Central memory CD8-positive, alpha-beta T cell (primary cell): ENCODE data around the gene ZNF804A.

Source experiments
- ATAC-seq: fragments of 150-1000 bp; cut with Tn5 transposase; replicated peaks from 2 replicates; pipeline ENCODE4 v1.10.0; 2022; ENCODE audit warnings: mild to moderate bottlenecking, moderate FRiP score, moderate number of reproducible peaks; ENCODE audit not compliant: poor library complexity, severe bottlenecking; ENCODE audit errors: extremely low read depth
- DNase-seq, 2 donors: peaks; one replicate each; pipeline ENCODE4 v3.0.0; 2021; ENCODE audit warnings: low spot score in 2 of 2
- H3K27ac Mint-ChIP-seq: one replicate; pipeline ENCODE4 v1.8.0; 2022; ENCODE audit warnings: low read depth, mild to moderate bottlenecking, moderate library complexity, mixed read lengths
- H3K27me3 Mint-ChIP-seq: one replicate; pipeline ENCODE4 v1.8.0; 2022; ENCODE audit warnings: mixed read lengths
- H3K36me3 Mint-ChIP-seq: one replicate; pipeline ENCODE4 v1.8.0; 2022; ENCODE audit warnings: mild to moderate bottlenecking, moderate library complexity, mixed read lengths; ENCODE audit not compliant: insufficient read depth
- H3K4me1 Mint-ChIP-seq: one replicate; pipeline ENCODE4 v1.8.0; 2022; ENCODE audit warnings: mixed read lengths
- H3K4me3 Mint-ChIP-seq: one replicate; pipeline ENCODE4 v1.8.0; 2022; ENCODE audit warnings: mild to moderate bottlenecking, moderate library complexity, mixed read lengths
- H3K9me3 Mint-ChIP-seq: one replicate; pipeline ENCODE4 v1.8.0; 2022; ENCODE audit warnings: mixed read lengths

The ZNF804A gene

DNA sequence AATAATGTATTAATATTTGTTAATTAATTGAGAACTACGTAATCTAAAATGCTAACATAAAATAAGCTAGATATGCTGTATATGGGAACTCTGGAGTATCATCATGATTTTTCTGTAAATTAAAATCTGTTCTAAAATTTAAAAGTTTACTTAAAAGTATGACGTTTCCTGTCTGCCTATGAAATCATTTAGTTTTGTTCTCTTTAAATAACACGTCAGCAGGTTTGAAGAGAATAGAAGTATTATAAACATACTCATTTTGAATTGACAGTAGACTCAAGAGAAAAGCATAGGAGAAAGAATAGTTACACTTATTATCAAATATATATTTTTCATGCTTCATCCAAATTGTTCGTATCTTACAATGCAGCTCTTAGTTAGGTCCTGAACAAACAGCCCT is 19.1 kb upstream of the ZNF804A start:
- no peak overlapping the region for H3K4me3 Mint-ChIP-seq
- H3K36me3 Mint-ChIP-seq, result no peaks in the 10 kb centered on the region
- H3K27ac Mint-ChIP-seq, result no peak overlapping the region
- H3K4me1 Mint-ChIP-seq, result no peaks in the 10 kb centered on the region
- H3K9me3 Mint-ChIP-seq, result peaks cover 19% of the 10 kb centered on the region
- DNase-seq (no peak), ATAC-seq (no peak)
- H3K27me3 Mint-ChIP-seq, result no peaks in the 10 kb centered on the region

DNA sequence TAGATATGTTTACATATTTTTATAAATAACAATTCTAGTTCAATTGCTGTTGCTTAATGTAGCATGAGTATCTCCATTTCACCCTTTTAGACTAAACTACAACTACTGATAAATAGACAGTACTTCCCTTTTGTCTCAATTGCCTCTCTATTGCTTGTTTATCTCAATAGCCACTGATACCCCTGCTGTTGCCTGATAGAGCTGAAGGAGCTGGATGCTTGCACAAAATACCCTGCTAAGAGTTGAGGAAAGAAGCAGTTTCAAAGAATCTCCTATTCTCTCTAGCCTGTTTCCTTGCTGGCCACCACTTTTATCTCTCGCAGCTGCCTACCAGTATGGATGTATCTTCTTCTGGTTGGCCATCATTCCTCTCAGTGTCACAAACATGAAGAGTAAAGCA is 16.9 kb upstream of the ZNF804A start:
- Mint-ChIP-seq H3K36me3 (no peaks in the 10 kb centered on the region), H3K4me3 (no peak overlapping the region), H3K4me1 (no peaks in the 10 kb centered on the region), H3K27me3 (no peaks in the 10 kb centered on the region), H3K27ac (no peak overlapping the region), H3K9me3 (peaks cover 12% of the 10 kb centered on the region)
- DNase-seq (no peak), ATAC-seq (no peak)

DNA sequence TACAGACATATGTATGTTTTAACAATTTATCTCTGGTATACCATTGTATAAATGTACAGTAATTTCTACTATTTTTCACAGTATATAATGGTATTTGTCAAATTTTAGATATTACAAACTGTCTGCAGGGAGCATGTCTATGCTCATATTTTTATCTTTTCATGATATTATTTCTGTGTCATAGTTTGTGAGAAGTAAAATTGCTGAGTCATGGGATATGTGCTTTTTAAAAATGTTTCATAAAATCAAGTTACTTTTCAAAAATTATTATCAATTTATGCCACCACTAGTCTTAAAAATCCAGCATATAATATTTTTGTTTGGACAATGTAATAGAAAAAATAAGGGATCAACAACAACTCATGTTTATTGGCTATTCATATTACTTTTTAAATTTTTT is 9.1 kb upstream of the ZNF804A start:
- ATAC-seq (no peak), DNase-seq (no peak)
- Mint-ChIP-seq H3K27me3 (no peaks in the 10 kb centered on the region), H3K4me3 (no peak overlapping the region), H3K9me3 (peaks cover 9% of the 10 kb centered on the region), H3K4me1 (no peaks in the 10 kb centered on the region), H3K36me3 (no peaks in the 10 kb centered on the region), H3K27ac (no peak overlapping the region)

DNA sequence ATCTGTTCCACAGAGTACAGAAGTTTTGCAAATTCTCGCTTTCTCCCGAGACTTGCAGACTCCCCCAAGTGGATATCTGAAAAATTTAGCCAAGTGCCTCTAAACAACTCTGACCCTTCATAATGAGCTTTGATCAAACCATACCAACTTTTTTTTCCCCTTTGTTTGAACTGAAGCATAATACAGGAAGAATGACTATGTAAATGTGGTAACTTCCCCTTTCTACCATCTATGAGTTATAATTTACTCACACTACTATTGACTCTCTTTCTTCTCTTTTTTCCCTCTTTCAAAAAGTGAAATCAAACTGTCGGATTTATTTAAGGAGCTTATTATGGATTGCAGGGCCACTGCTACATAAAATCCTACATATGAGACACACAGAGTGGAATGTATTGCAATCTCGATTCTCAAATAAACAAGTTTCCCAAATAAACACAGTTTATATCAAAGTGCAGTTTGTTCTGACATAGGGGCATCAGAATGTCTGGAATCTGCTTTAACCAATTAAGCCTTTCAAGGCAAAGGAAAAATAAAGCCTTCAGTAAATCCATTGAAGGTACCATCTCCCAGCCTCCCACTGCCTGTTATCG is 1.4 kb upstream of the ZNF804A start:
- H3K9me3 Mint-ChIP-seq, result peaks cover 9% of the 10 kb centered on the region
- no peaks in the 10 kb centered on the region for H3K4me1 Mint-ChIP-seq
- no peak overlapping the region for H3K4me3 Mint-ChIP-seq
- H3K27ac Mint-ChIP-seq, result no peak overlapping the region
- DNase-seq, result no peak
- H3K27me3 Mint-ChIP-seq, result peaks cover 35% of the 10 kb centered on the region
- no peaks in the 10 kb centered on the region for H3K36me3 Mint-ChIP-seq
- ATAC-seq, result no peak

DNA sequence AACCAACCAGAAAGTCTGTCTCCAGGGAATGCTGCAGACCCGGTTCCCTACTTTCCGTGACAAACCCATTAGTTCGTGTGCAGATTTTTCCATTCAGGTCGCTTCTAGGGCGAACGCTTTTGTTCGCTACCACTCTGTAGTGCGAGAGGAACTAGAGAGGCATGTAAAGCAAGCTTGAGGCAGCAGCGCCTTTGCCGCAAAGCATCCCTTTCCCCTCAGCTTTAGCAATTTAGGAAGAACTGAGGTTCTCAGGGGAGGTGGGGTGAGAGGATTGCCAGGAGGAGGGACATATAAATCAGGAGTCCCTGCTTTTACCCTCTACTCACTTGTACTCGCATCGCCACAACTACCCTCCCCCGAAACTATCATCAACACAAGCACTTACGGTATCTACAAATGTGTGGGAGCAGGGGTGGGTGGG is 748 bp upstream of the ZNF804A start:
- H3K9me3 Mint-ChIP-seq, result peaks cover 6% of the 10 kb centered on the region
- H3K27me3 Mint-ChIP-seq, result peaks cover 35% of the 10 kb centered on the region
- no peaks in the 10 kb centered on the region for H3K4me1 Mint-ChIP-seq
- no peaks in the 10 kb centered on the region for H3K36me3 Mint-ChIP-seq
- no peak overlapping the region for H3K27ac Mint-ChIP-seq
- ATAC-seq, result no peak
- no peak for DNase-seq
- H3K4me3 Mint-ChIP-seq, result no peak overlapping the region

DNA sequence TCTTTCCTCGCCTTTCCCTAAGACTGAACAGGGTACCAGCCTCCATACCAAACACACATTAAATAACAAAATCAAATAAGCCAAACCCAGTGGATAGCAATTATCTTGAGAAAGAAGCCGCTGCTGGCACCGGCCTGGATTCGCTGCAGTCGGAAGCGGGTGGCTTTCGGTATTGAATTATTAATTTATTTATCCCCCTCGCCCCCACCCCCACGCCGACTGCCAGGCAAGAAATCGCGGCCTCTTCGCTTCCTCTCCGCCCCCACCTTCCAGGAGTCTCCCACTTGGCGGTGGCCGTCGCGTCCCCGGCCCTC is 370 bp upstream of the ZNF804A start:
- Mint-ChIP-seq H3K4me1 (no peaks in the 10 kb centered on the region), H3K36me3 (no peaks in the 10 kb centered on the region), H3K27ac (no peak overlapping the region), H3K9me3 (peaks cover 2% of the 10 kb centered on the region), H3K4me3 (no peak overlapping the region), H3K27me3 (peaks cover 35% of the 10 kb centered on the region)
- DNase-seq (no peak), ATAC-seq (no peak)

DNA sequence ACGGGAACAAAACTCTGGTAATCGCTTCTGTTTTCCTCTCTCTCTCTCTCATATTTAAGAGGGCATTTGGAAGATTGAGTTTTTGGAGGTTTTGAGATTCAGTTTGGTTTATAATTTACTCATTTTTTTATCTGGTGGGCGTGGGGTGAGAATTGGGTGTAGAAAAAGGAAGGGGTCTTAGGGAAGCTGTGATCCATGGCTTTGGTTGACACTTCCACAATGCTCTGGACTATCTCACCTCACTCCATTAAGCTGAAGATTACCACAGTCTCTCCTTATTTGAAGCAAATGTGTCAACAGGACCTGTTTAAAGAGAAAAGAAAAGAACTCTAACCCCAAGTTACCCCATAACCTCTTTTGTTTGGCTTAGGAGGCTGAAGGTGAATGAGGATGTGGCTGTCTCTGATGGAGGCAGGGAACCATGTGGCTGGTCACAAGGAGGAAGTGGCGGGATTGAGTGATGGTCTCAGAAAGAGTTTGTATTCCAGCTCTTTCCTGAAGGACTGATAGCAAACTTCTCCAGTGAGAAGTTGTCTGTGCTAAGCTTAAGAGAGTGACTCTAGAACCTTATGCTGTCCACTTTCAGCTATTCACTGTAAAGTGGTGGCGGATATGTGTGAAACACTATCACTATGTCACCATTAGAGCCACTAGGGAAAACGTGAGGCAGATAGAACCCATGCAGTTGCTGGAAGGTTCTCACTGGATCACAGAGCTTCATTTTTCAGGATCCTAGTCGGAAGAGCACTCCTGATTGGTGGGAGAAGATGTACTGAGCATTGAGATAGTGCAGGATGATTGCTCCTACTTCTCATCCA is 934 bp downstream of the ZNF804A start:
- Mint-ChIP-seq H3K36me3 (no peaks in the 10 kb centered on the region), H3K9me3 (no peaks in the 10 kb centered on the region), H3K4me1 (no peaks in the 10 kb centered on the region), H3K4me3 (peak overlapping the region; percentile 31), H3K27ac (no peak overlapping the region), H3K27me3 (peaks cover 35% of the 10 kb centered on the region)
- DNase-seq (no peak), ATAC-seq (no peak)

DNA sequence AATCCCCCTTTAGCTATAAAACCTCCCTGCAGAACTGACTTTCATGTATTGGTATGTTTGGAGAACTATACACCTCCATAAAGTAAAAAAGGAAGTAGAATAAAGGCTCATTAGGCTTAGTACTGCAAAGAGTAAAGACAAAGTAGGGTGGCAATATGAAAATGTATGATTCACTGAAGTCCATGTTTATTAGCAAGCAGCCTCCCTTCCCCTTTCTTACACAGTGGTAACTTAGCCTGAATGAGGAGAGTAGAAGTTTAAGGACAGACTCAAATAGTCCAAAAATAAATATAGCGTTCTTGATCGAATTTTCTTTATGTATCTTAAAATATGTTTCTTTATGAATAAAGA is 1.5 kb downstream of the ZNF804A start:
- Mint-ChIP-seq H3K36me3 (no peaks in the 10 kb centered on the region), H3K4me1 (no peaks in the 10 kb centered on the region), H3K4me3 (no peak overlapping the region), H3K27me3 (peaks cover 35% of the 10 kb centered on the region), H3K9me3 (no peaks in the 10 kb centered on the region), H3K27ac (no peak overlapping the region)
- DNase-seq, result no peak
- ATAC-seq, result no peak

DNA sequence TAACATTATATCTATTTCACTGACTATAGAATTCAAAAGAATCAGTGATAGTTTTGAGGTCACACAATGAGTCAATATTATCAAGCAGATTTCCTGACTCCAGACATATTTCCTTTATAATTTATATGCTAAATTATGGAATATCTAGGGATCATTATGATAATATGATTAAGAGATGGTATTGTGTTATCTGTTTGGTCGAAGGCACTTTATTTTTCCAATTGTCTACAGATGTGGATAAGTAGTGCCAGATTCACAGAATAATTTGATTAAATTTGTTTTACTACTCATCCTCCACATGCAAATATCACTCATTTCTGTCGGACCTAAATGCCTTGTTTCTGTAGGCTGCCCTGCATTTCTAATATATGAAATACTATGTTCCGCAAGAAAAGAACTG is 4.4 kb downstream of the ZNF804A start:
- Mint-ChIP-seq H3K27me3 (peaks cover 20% of the 10 kb centered on the region), H3K4me3 (no peak overlapping the region)
- no peak for ATAC-seq

DNA sequence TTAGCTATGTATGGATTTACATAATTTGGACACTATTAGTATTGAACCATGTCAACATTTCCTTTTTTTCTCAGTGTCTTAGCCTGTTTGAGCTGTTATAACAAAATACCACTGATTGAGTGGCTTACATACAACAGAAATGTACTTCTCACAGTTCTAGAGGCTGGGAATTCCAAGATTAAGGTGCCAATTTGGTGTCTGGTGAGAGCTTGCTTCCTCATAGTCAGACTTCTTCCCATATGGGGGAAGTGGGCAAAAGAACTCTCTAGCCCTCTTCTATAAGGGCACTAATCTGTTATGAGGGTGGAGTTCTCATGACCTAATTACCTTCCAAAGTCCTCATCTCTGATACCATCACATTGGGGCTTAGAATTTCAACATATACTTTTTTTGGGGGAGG is 12.6 kb downstream of the ZNF804A start:
- Mint-ChIP-seq H3K36me3 (no peaks in the 10 kb centered on the region), H3K4me1 (no peaks in the 10 kb centered on the region), H3K9me3 (peaks cover 24% of the 10 kb centered on the region), H3K27me3 (no peaks in the 10 kb centered on the region), H3K4me3 (no peak overlapping the region), H3K27ac (no peak overlapping the region)
- DNase-seq, result no peak
- no peak for ATAC-seq

More for the DNA sequence above, 4.4 kb downstream of the ZNF804A start:
- Mint-ChIP-seq H3K4me1 (no peaks in the 10 kb centered on the region), H3K27ac (no peak overlapping the region), H3K36me3 (no peaks in the 10 kb centered on the region), H3K9me3 (no peaks in the 10 kb centered on the region)
- no peak for DNase-seq

DNA sequence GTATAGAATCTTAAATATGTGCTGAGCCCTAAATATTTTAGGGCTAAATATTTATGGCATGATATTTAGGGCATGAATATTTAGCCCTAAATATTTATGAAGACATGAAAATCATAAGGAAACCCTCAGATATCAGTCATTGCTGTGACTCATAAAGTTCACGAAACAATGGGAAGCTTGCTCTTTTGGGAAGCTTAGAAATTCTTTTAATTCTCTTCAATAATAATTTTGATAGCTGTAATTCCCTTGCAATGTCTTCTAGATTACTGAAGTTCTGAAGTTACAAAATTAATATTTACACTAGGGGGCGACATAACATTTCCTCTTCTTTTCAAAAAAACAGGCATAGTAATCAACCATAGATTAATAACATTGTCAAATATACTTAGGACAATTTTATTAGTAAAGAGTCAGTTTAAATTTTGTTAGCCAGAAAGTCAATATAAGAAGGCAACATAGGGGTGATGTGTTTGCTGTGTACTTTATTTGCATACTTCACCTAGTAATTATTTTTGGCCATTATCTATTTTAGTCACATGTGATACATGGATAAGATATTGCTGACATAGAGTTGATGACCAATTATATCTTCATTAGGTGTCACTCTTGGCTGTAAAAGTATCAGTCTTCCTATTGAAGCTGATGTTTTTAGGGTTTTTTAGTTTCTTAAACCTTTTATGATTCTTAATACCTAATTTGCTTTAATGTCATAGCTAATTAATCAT is 13.2 kb downstream of the ZNF804A start:
- peaks cover 28% of the 10 kb centered on the region for H3K9me3 Mint-ChIP-seq

DNA sequence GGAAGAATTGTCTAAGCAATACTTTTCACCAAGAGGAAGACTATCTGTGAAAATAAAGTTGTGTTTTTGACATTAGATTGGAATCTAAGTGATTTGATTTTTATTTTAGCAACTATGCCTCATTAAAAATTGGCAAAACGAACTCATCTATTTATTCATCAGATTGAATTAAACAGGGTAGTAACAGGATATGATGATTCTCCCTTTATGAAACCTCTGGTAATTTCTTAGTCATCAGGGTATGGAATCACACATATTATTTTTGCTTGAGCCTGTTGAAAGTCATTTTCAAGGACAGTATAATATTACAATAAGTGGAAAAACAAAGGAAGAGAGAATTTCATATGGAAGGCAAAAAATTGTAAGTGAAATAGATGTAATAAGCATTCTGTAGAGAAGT is 22.0 kb downstream of the ZNF804A start:
- H3K4me3 Mint-ChIP-seq, result no peak overlapping the region
- peaks cover 2% of the 10 kb centered on the region for H3K36me3 Mint-ChIP-seq
- no peak overlapping the region for H3K27ac Mint-ChIP-seq
- no peak for ATAC-seq
- DNase-seq, result no peak
- H3K27me3 Mint-ChIP-seq, result no peaks in the 10 kb centered on the region
- H3K4me1 Mint-ChIP-seq, result no peaks in the 10 kb centered on the region
- peaks cover 20% of the 10 kb centered on the region for H3K9me3 Mint-ChIP-seq

More for the DNA sequence above, 13.2 kb downstream of the ZNF804A start:
- H3K27ac Mint-ChIP-seq, result no peak overlapping the region
- ATAC-seq (no peak), DNase-seq (no peak)
- H3K27me3 Mint-ChIP-seq, result no peaks in the 10 kb centered on the region
- no peaks in the 10 kb centered on the region for H3K4me1 Mint-ChIP-seq
- H3K36me3 Mint-ChIP-seq, result no peaks in the 10 kb centered on the region
- no peak overlapping the region for H3K4me3 Mint-ChIP-seq

DNA sequence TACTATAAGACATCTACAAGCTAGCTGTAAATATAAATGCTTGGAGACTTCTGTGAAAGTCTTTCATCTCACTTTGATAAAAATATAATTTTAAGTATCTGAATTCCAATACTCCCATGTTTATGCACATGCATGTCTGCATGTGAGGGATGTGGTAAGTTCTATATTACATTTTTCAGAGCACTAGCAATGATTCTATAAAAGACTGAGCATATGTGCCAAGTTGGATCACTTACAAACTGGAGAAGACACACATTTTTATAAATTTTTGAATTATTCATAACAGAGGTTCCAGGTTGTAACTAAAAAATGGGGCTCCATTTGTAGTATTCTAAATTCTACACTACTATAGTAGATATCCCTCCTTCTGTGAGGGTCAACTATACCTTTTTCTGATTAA is 26.0 kb downstream of the ZNF804A start:
- ATAC-seq, result no peak
- Mint-ChIP-seq H3K27ac (no peak overlapping the region), H3K4me3 (no peak overlapping the region), H3K27me3 (no peaks in the 10 kb centered on the region), H3K9me3 (peaks cover 1% of the 10 kb centered on the region), H3K36me3 (no peaks in the 10 kb centered on the region), H3K4me1 (no peaks in the 10 kb centered on the region)
- DNase-seq, result no peak
